H1 (cell line): ENCODE results near the gene DYRK1B. TPM values are rescaled to one million over a fixed set of nuclear protein-coding genes. Genes with fewer than 3 reads are reported as not detected.

Experiments
- CTCF ChIA-PET: fragments of 300-600 bp; sonication (Branson Sonifier 250); formaldehyde crosslinking; loops from one replicate; lab custom pipeline; 2021; ENCODE audit not compliant: partially characterized antibody; lab: Charles Lee
- POLR2A ChIA-PET: fragments of 300-600 bp; sonication (Branson Sonifier 250); formaldehyde crosslinking; loops from one replicate; lab custom pipeline; 2021; ENCODE audit warnings: inconsistent platforms; ENCODE audit not compliant: partially characterized antibody; lab: Charles Lee
- DNase-seq, 2 experiments: peaks; one replicate each; pipeline versions ENCODE4 v3.0.0 to v3.0.0-alpha.2; 2010 to 2022; ENCODE audit warnings: low spot score in 2 of 2, low read depth in 1 of 2, mixed read lengths in 1 of 2
- FAIRE-seq: peaks from 2 replicates; lab custom pipeline; 2011; peaks lifted over from hg19 to GRCh38; lab: Jason Lieb, UNC
- H2AFZ ChIP-seq: 2 replicates; pipeline ENCODE4 v1.8.1; 2012; ENCODE audit warnings: low read length, inconsistent platforms
- H2AK5ac ChIP-seq: 2 replicates; pipeline ENCODE4 v1.6.1; 2013; ENCODE audit warnings: low read depth, low read length
- H2BK120ac ChIP-seq: replicated peaks from 2 replicates; pipeline ENCODE3; 2013; ENCODE audit warnings: low read depth, low read length, inconsistent platforms
- H2BK12ac ChIP-seq: 2 replicates; pipeline ENCODE4 v1.6.1; 2013; ENCODE audit warnings: low read depth, low read length
- H2BK15ac ChIP-seq: 2 replicates; pipeline ENCODE4 v1.6.1; 2013; ENCODE audit warnings: low read length
- H2BK20ac ChIP-seq: 2 replicates; pipeline ENCODE4 v1.6.1; 2013; ENCODE audit warnings: low read length
- H2BK5ac ChIP-seq: 2 replicates; pipeline ENCODE4 v1.6.1; 2013; ENCODE audit warnings: low read depth, low read length
- H3K14ac ChIP-seq: 2 replicates; pipeline ENCODE4 v1.6.1; 2013; ENCODE audit warnings: inconsistent platforms; ENCODE audit not compliant: insufficient read length
- H3K18ac ChIP-seq: 2 replicates; pipeline ENCODE4 v1.6.1; 2013; ENCODE audit warnings: low read length; ENCODE audit errors: extremely low read depth
- H3K23ac ChIP-seq: 2 replicates; pipeline ENCODE4 v1.6.1; 2013; ENCODE audit warnings: inconsistent platforms; ENCODE audit not compliant: insufficient read length
- H3K23me2 ChIP-seq: 2 replicates; pipeline ENCODE4 v1.6.1; 2013; ENCODE audit warnings: low read depth, low read length
- H3K27ac ChIP-seq: 2 replicates; pipeline ENCODE4 v1.6.1; 2011; ENCODE audit warnings: low read depth, low read length, inconsistent platforms
- H3K27me3 ChIP-seq, 4 experiments: replicated peaks in 1 of 4; 1 replicate in 1 of 4; 2 replicates in 3 of 4; pipeline versions ENCODE4 v1.6.1 to v1.8.1; 2011 to 2013; ENCODE audit warnings: low read length in 3 of 4, mild to moderate bottlenecking in 3 of 4, inconsistent platforms in 2 of 4, mixed read lengths in 2 of 4, moderate library complexity in 1 of 4; ENCODE audit not compliant: control insufficient read depth in 3 of 4, insufficient read depth in 3 of 4; ENCODE audit errors: extremely low read depth in 1 of 4
- H3K36me3 ChIP-seq, 4 experiments: 2 replicates each; pipeline versions ENCODE4 v1.6.1 to v1.8.1; 2011 to 2013; ENCODE audit warnings: mild to moderate bottlenecking in 4 of 4, low read length in 3 of 4, moderate library complexity in 2 of 4, control low read depth in 1 of 4, inconsistent platforms in 1 of 4; ENCODE audit not compliant: insufficient read depth in 4 of 4, control insufficient read depth in 2 of 4
- H3K4ac ChIP-seq: replicated peaks from 2 replicates; pipeline ENCODE3; 2013; ENCODE audit warnings: low read length, low read depth, mixed read lengths, inconsistent platforms; ENCODE audit not compliant: insufficient read length
- H3K4me1 ChIP-seq, 4 experiments: replicated peaks in 1 of 4; 1 replicate in 1 of 4; 2 replicates in 3 of 4; pipeline versions ENCODE4 v1.6.1 to v1.8.1; 2011 to 2013; ENCODE audit warnings: low read length in 3 of 4, inconsistent platforms in 2 of 4, mixed read lengths in 1 of 4; ENCODE audit not compliant: insufficient read depth in 4 of 4, control insufficient read depth in 3 of 4
- H3K4me2 ChIP-seq, 2 experiments: 2 replicates each; pipeline versions ENCODE4 v1.6.1 to v1.8.1; 2011 to 2013; ENCODE audit warnings: low read depth in 2 of 2, low read length in 2 of 2, control low read depth in 1 of 2, inconsistent platforms in 1 of 2, mild to moderate bottlenecking in 1 of 2; ENCODE audit not compliant: insufficient read depth in 1 of 2
- H3K4me3 ChIP-seq, 4 experiments: fragments of 200-600, 300-600 bp in 1 of 4; sonication (generic), shearing (Covaris generic), sonication (Bioruptor Twin) in 1 of 4; 2 replicates each; pipeline versions ENCODE4 v1.5.1 to v1.8.1; 2011 to 2016; ENCODE audit warnings: low read length in 4 of 4, low read depth in 3 of 4, control low read depth in 2 of 4, inconsistent platforms in 2 of 4, mild to moderate bottlenecking in 2 of 4, mixed read lengths in 1 of 4, moderate library complexity in 1 of 4; ENCODE audit not compliant: insufficient read depth in 2 of 4; ENCODE audit errors: extremely low read depth in 1 of 4
- H3K56ac ChIP-seq: replicated peaks from 2 replicates; pipeline ENCODE3; 2013; ENCODE audit warnings: low read depth, mild to moderate bottlenecking, mixed read lengths, low read length, inconsistent platforms; ENCODE audit not compliant: insufficient read length
- H3K79me1 ChIP-seq: 2 replicates; pipeline ENCODE4 v1.6.1; 2013; ENCODE audit warnings: low read depth, low read length, control low read depth
- H3K79me2 ChIP-seq, 2 experiments: 2 replicates each; pipeline versions ENCODE4 v1.6.1 to v1.8.1; 2012 to 2013; ENCODE audit warnings: low read length in 2 of 2, mild to moderate bottlenecking in 2 of 2, inconsistent platforms in 1 of 2; ENCODE audit not compliant: insufficient read depth in 2 of 2, control insufficient read depth in 1 of 2
- H3K9ac ChIP-seq, 4 experiments: replicated peaks in 1 of 4; 1 replicate in 1 of 4; 2 replicates in 3 of 4; pipeline versions ENCODE4 v1.6.1 to v1.8.1; 2011 to 2013; ENCODE audit warnings: low read depth in 3 of 4, low read length in 3 of 4, control low read depth in 2 of 4, mild to moderate bottlenecking in 2 of 4, moderate library complexity in 2 of 4, inconsistent platforms in 1 of 4; ENCODE audit errors: extremely low read depth in 1 of 4
- H3K9me3 ChIP-seq, 2 experiments: 2 replicates each; pipeline versions ENCODE4 v1.6.1 to v1.8.1; 2012 to 2013; ENCODE audit warnings: mild to moderate bottlenecking in 2 of 2, moderate library complexity in 2 of 2, control low read depth in 1 of 2, inconsistent platforms in 1 of 2, low read depth in 1 of 2, low read length in 1 of 2, mixed read lengths in 1 of 2; ENCODE audit not compliant: insufficient read depth in 2 of 2
- H4K20me1 ChIP-seq, 2 experiments: replicated peaks in 1 of 2; 2 replicates each; pipeline versions ENCODE3 to v1.8.1; 2011 to 2013; ENCODE audit warnings: inconsistent platforms in 2 of 2, low read length in 2 of 2, mild to moderate bottlenecking in 1 of 2; ENCODE audit not compliant: insufficient read depth in 2 of 2, control insufficient read depth in 1 of 2
- H4K5ac ChIP-seq: 2 replicates; pipeline ENCODE4 v1.6.1; 2013; ENCODE audit warnings: low read length, low read depth, mixed read lengths, inconsistent platforms; ENCODE audit not compliant: insufficient read length
- H4K8ac ChIP-seq: 2 replicates; pipeline ENCODE4 v1.8.0; 2013; ENCODE audit warnings: mild to moderate bottlenecking, moderate library complexity, low read length, inconsistent platforms; ENCODE audit not compliant: insufficient read depth; ENCODE audit errors: extremely low read depth
- H4K91ac ChIP-seq: replicated peaks from 2 replicates; pipeline ENCODE3; 2013; ENCODE audit warnings: low read length, mixed read lengths, inconsistent platforms; ENCODE audit not compliant: insufficient read length
- BCL11A ChIP-seq, 2 experiments: IDR thresholded peaks; one replicate each; pipeline ENCODE4 v1.6.1; 2011; ENCODE audit warnings: low read depth in 2 of 2, low read length in 2 of 2, mild to moderate bottlenecking in 2 of 2
- EZH2 ChIP-seq: fragments of 200-600 bp; sonication (generic); IDR thresholded peaks from 2 replicates; pipeline ENCODE4 v1.7.1; 2012; ENCODE audit warnings: low read depth, mild to moderate bottlenecking, moderate library complexity, low read length, inconsistent platforms; ENCODE audit not compliant: severe bottlenecking
- FOSL1 ChIP-seq: IDR thresholded peaks from 2 replicates; pipeline ENCODE4 v1.6.1; 2011; ENCODE audit warnings: mild to moderate bottlenecking, low read depth, low read length, moderate library complexity; ENCODE audit not compliant: insufficient read depth
- GTF2F1 ChIP-seq: IDR thresholded peaks from 2 replicates; pipeline ENCODE4 v1.6.1; 2012; ENCODE audit warnings: low read depth, low read length, improper control_type of control experiment, borderline replicate concordance
- KDM4A ChIP-seq: IDR thresholded peaks from one replicate; pipeline ENCODE4 v1.7.1; 2012; ENCODE audit warnings: low read depth, mild to moderate bottlenecking, moderate library complexity, low read length, inconsistent platforms; ENCODE audit not compliant: severe bottlenecking
- NRF1 ChIP-seq: IDR thresholded peaks from 2 replicates; pipeline ENCODE4 v1.6.1; 2011; ENCODE audit warnings: mild to moderate bottlenecking, low read depth, low read length, improper control_type of control experiment
- RAD21 ChIP-seq, 2 experiments: IDR thresholded peaks in 1 of 2; conservative IDR thresholded peaks in 1 of 2; 2 replicates each; pipeline ENCODE4 v1.6.1; 2011; ENCODE audit warnings: low read depth in 2 of 2, low read length in 2 of 2, improper control_type of control experiment in 1 of 2, inconsistent platforms in 1 of 2, mild to moderate bottlenecking in 1 of 2, moderate library complexity in 1 of 2
- RFX5 ChIP-seq: IDR thresholded peaks from 2 replicates; pipeline ENCODE4 v1.6.1; 2011; ENCODE audit warnings: low read depth, low read length, improper control_type of control experiment, borderline replicate concordance
- RNF2 ChIP-seq: fragments of 200-900, 300-1000 bp; sonication (generic); IDR thresholded peaks from 2 replicates; pipeline ENCODE4 v1.7.1; 2016; ENCODE audit warnings: borderline replicate concordance, low read depth, mild to moderate bottlenecking, antibody characterized with exemption, low read length; ENCODE audit not compliant: poor library complexity, severe bottlenecking; ENCODE audit errors: missing control alignments
- SIN3A ChIP-seq, 2 experiments: IDR thresholded peaks in 1 of 2; conservative IDR thresholded peaks in 1 of 2; 2 replicates each; pipeline ENCODE4 v1.6.1; 2011 to 2012; ENCODE audit warnings: low read length in 2 of 2, improper control_type of control experiment in 1 of 2, low read depth in 1 of 2, mild to moderate bottlenecking in 1 of 2
- SP1 ChIP-seq: IDR thresholded peaks from 2 replicates; pipeline ENCODE4 v1.6.1; 2011; ENCODE audit warnings: low read depth, low read length
- TAF7 ChIP-seq: optimal IDR thresholded peaks from 2 replicates; pipeline ENCODE3; 2011; ENCODE audit warnings: low read depth, mild to moderate bottlenecking, inconsistent platforms, low read length, moderate library complexity, borderline replicate concordance
- WGBS, 2 experiments: shearing (Covaris generic) in 1 of 2; methylation state at CpG; one replicate each; pipeline versions ENCODE4 v1.1.6 to v1.1.7; 2013 to 2015; ENCODE audit warnings: low lambda C conversion rate in 2 of 2, mixed read lengths in 2 of 2, inconsistent platforms in 1 of 2, low coverage in 1 of 2, missing lambda C conversion rate in 1 of 2; ENCODE audit not compliant: insufficient replicate concordance in 2 of 2, insufficient coverage in 1 of 2, insufficient read length in 1 of 2; ENCODE audit errors: extremely low coverage in 1 of 2, missing lambda C conversion rate in 1 of 2; 5-methylcytosine and 5-hydroxymethylcytosine counted together
- polyA plus RNA-seq, 7 experiments: library from polyadenylated mRNA; depleted of rRNA in 3 of 7; stranded (reverse) in 5 of 7; unstranded in 2 of 7; fragments of >200 nt in 5 of 7; fragments of 200-250 nt in 2 of 7; gene quantifications; 1 replicate in 5 of 7; 2 replicates in 1 of 7; 4 replicates in 1 of 7; pipeline versions ENCODE4 v1.2.1 to v1.2.3, GENCODE V29; 2011 to 2013; ENCODE audit warnings: missing spikeins in 2 of 7, mixed read lengths in 2 of 7
- total RNA-seq: library from RNA; stranded (reverse); fragmentation: NEBNext Ultra II Directional; extraction: Animal tissue kit (Norgen Biotek cat#: 25700); gene quantifications from 2 replicates; pipeline ENCODE4 v1.2.1, GENCODE V29; 2021

The DYRK1B gene
- total and polyA plus RNA-seq, 2 of the 8 experiments (the other 6 are each of a cell fraction or from before 2014, with no cell fraction given) = 6.9 to 14.8 TPM

GRCh38 chr19:39833160-39833463 is 850 bp downstream of the DYRK1B start:
- no peak overlapping the region for H2AFZ ChIP-seq
- no peak for DNase-seq
- TF ChIP-seq EZH2 = no peak
- no peak for TF ChIP-seq FOSL1
- TF ChIP-seq BCL11A (IDR thresholded peaks at IDR 0.05; ENCODE audit: low read depth in 2 of 2, low read length in 2 of 2) = no peak
- TF ChIP-seq SP1 = no peak
- TF ChIP-seq RNF2 = no peak
- TF ChIP-seq RFX5 = no peak
- TF ChIP-seq TAF7 = no peak
- TF ChIP-seq RAD21 (IDR thresholded peaks at IDR 0.05 in 1 of 2, conservative IDR thresholded peaks at IDR 0.05 in 1 of 2; ENCODE audit: low read depth in 2 of 2, low read length in 2 of 2) = no peak
- no peak for TF ChIP-seq GTF2F1
- no peak for TF ChIP-seq NRF1
- TF ChIP-seq SIN3A (conservative IDR thresholded peaks at IDR 0.05 in 1 of 2, IDR thresholded peaks at IDR 0.05 in 1 of 2; ENCODE audit: low read depth in 1 of 2, low read length in 2 of 2) = no peak
- TF ChIP-seq KDM4A = no peak

More at GRCh38 chr19:39833160-39833463, 850 bp downstream of the DYRK1B start:
- Histone ChIP-seq H4K20me1 (peaks cover 6 to 7% of the 10 kb centered on the region in 2 experiments), H4K8ac (no peak overlapping the region), H2BK15ac (no peak overlapping the region), H3K27me3 (no peaks in the 10 kb centered on the region), H2AK5ac (no peak overlapping the region), H2BK120ac (no peak overlapping the region), H4K91ac (no peak overlapping the region), H3K79me2 (peaks cover 0 to 18% of the 10 kb centered on the region in 2 experiments; a peak in 2 of 4 replicates), H3K14ac (no peak overlapping the region), H3K18ac (peak overlapping the region; percentile 19), H3K79me1 (peaks cover 4% of the 10 kb centered on the region; the same call in 1 of the 2 replicates), H2BK12ac (no peak overlapping the region), H2BK5ac (no peak overlapping the region; the same call in 1 of the 2 replicates), H4K5ac (no peak overlapping the region), H3K4me1 (peaks cover 0 to 10% (median 4%) of the 10 kb centered on the region in 4 experiments; a peak in 5 of 7 replicates), H3K27ac (peak overlapping the region; percentile 6; the same call in 1 of the 2 replicates), H3K9ac (peak overlapping the region in 3 of 4 experiments; percentile 52 to 60 (median 54); a peak in 5 of 7 replicates), H3K4ac (no peak overlapping the region), H2BK20ac (no peak overlapping the region), H3K4me3 (peak overlapping the region; percentile 69 to 83 (median 77)), H3K23ac (no peak overlapping the region), H3K9me3 (no peaks in the 10 kb centered on the region), H3K56ac (no peak overlapping the region), H3K36me3 (peaks cover 36 to 56% (median 52%) of the 10 kb centered on the region in 4 experiments), H3K23me2 (peaks cover 3% of the 10 kb centered on the region; the same call in 1 of the 2 replicates), H3K4me2 (peak overlapping the region; percentile 40 to 70)
- no peak for FAIRE-seq
- 21% methylated on average over 4 of the region's 24 CpGs; no CpG with 5 or more reads in 1 of the 2 experiments for whole genome bisulfite sequencing, 2 experiments
- POLR2A ChIA-PET = interaction anchor here (0.6 to 2.2 kb wide), 14 partner anchors 8 to 397 kb away, joined by 3 to 31 read pairs (median 4); partner anchors contain the start of genes FBL and RPS16
- CTCF ChIA-PET = interaction anchor here (1.6 to 2.2 kb wide), 2 partner anchors 10 to 40 kb away, joined by 7 to 21 read pairs; no protein-coding TSS in a partner anchor
